ENCODE data around the gene SNX19.
"Not testable (repeated sequence)": the region's sequence is repeated elsewhere in the genome, so short reads cannot be mapped to it uniquely, and the experiment has no call there.

DNA sequence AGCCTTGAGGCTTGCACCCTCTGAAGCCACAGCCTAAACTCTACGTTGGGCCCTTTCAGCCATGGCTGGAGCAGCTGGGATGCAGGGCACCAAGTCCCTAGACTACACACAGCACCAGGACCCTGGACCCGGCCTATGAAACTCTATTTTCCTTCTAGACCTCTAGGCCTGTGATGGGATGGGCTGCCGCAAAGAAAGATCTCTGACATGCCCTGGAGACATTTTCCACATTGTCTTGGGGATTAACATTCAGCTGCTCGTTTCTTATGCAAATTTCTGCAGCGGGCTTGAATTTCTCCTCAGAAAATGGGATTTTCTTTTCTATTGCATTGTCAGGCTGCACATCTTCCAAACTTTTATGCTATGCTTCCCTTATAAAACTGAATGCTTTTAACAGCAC is 4.3 kb upstream of the SNX19 start:
- not testable (repeated sequence) for TF ChIP-seq SNAI2 (CRISPR knock-in tag; IDR thresholded peaks at IDR 0.05); ISL1 (CRISPR knock-in tag; IDR thresholded peaks at IDR 0.05); CSDC2 (CRISPR knock-in tag; IDR thresholded peaks at IDR 0.05); ZFP3 (CRISPR knock-in tag; IDR thresholded peaks at IDR 0.05); TCF4 (CRISPR knock-in tag; IDR thresholded peaks at IDR 0.05; ENCODE audit: borderline replicate concordance)
- TF ChIP-seq, protein P1, sequence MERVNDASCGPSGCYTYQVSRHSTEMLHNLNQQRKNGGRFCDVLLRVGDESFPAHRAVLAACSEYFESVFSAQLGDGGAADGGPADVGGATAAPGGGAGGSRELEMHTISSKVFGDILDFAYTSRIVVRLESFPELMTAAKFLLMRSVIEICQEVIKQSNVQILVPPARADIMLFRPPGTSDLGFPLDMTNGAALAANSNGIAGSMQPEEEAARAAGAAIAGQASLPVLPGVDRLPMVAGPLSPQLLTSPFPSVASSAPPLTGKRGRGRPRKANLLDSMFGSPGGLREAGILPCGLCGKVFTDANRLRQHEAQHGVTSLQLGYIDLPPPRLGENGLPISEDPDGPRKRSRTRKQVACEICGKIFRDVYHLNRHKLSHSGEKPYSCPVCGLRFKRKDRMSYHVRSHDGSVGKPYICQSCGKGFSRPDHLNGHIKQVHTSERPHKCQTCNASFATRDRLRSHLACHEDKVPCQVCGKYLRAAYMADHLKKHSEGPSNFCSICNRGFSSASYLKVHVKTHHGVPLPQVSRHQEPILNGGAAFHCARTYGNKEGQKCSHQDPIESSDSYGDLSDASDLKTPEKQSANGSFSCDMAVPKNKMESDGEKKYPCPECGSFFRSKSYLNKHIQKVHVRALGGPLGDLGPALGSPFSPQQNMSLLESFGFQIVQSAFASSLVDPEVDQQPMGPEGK (CRISPR knock-in tag; IDR thresholded peaks at IDR 0.05; ENCODE audit: borderline replicate concordance): not testable (repeated sequence)
- TF ChIP-seq, protein P2, sequence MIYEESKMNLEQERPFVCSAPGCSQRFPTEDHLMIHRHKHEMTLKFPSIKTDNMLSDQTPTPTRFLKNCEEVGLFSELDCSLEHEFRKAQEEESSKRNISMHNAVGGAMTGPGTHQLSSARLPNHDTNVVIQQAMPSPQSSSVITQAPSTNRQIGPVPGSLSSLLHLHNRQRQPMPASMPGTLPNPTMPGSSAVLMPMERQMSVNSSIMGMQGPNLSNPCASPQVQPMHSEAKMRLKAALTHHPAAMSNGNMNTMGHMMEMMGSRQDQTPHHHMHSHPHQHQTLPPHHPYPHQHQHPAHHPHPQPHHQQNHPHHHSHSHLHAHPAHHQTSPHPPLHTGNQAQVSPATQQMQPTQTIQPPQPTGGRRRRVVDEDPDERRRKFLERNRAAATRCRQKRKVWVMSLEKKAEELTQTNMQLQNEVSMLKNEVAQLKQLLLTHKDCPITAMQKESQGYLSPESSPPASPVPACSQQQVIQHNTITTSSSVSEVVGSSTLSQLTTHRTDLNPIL (CRISPR knock-in tag; IDR thresholded peaks at IDR 0.05; ENCODE audit: low read depth): not testable (repeated sequence)

All from SK-N-SH treated with all-trans-retinoic acid at 6 μM for 48 hours (cell line).